ENCODE data around the gene PNN.

- TF ChIP-seq CTCF (conservative IDR thresholded peaks at IDR 0.05; ENCODE audit: low read length) (no peak), EZH2phosphoT487 (IDR thresholded peaks at IDR 0.05; ENCODE audit: borderline replicate concordance) (no peak)
Measured at GRCh38 chr14:39157491-39157890, 17.6 kb upstream of the PNN start.
